Medulla oblongata (tissue), 1 donor: ENCODE data around the gene TAF1A.

Experiments used
- DNase-seq: peaks from one replicate; pipeline ENCODE4 v3.0.0-alpha.2; 2015; ENCODE audit errors: extremely low spot score

Gene TAF1A

DNA sequence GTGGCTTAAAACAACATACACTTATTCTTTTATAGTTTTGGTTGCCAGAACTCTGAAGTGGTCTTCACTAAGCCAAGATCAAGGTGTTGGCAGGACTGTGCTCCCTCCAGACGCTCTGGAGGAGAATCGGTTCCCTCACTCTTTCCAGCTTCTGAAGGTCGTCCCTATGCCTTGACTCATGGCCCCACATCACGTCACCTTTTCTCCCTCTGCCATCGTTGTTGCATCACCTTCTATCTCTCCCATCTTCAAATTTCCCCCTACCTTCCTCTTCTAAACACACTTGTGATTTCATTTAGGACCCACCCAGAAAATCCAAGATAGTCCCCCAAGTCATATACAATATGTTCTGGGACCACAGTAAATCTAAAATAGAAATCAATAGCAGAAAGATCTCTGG is 54.3 kb downstream of the TAF1A start:
- DNase-seq: no peak

DNA sequence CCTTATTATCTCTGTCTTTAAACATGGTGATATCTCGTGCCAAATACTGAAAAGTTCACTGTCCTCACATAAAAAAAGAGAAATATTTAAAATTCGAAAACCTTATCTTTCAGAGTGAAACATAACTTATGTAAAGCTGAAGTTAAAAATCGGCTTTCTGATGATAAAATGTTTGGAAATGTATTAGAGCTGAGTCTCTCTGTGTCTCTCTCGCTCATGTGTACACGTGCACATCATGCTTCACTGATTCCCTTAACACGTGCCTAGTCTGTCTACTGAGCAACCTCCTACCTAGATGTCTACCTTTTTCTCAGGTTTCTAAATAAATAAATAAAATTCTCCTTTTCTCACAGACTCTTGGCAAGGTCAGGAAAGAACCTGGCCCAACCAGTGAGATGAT is 58.9 kb downstream of the TAF1A start:
- DNase-seq: no peak

DNA sequence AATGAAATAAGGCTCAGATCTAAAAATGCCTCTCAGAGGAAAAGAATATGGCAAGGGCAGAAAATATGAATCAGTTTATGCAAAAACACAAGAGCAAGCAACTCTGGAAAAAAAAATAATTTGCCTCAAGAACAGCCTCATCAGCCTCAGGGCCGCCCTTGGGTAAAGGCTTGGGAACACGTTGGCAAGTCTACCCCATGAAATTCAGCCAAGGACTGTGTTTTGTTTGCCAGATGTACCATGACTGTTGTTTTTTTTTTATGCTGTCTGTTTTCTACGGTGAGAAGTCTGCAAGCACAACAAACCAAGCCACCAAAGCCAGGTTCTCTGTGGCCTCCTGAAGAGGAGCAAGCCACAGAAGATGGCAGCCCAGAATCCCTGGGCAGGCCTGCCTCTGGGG is 59.8 kb downstream of the TAF1A start:
- no peak for DNase-seq

DNA sequence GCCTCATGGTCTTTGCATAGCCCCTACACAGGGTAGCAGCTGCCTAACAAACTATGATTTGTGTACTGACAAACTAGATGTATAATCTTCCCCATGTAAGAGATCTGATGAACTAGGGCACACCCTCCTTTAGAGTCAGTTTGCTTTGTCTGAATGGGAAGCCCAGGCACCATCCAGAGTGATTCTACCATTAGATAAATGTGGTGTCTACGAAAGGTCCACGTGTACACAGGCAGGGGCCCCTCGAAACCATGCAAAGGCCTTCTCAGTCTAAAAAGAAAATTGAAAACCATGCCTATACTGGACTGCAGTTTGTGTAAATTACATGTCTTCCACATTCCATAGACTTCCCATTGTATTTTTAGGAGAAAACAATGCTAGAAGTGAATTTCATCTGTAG is 60.6 kb downstream of the TAF1A start:
- no peak for DNase-seq

DNA sequence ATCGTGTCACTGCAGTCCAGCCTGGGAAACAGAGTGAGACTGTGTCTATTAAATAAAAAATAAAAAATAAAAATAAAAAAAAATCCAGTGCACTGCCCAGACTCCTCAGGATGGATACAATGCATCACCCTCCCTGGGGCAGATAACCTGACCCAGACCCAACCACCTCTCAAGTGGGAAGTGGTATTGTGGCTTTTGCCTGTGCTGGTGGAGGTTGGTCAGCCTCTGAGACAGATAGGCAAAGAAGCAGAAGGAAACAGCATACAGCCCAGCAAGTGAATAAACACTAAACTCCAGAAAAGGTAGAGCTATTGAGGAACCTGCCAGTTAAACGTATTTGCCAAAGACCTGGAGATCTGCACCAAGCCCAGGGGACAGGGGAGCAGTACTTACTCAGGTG is 63.8 kb downstream of the TAF1A start:
- no peak for DNase-seq

DNA sequence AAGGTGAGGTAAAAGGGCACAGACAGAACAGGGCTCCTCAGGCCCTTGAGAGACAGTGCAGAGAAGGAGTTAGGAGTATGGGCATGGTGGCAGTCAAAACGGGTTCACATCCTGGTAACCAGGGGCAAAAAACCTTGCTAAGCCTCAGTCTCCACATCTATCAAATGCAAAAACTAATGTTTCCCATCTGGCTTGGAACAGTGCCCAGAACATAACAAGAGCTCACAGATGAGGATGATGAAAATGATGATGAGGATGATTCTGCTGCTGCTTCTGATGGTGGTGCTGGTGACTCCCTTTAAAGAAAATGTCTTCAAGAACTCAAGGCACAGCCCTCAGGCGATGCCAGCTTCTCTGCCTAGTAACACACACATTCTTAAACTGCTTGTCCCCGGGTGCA is 65.9 kb downstream of the TAF1A start:
- no peak for DNase-seq

DNA sequence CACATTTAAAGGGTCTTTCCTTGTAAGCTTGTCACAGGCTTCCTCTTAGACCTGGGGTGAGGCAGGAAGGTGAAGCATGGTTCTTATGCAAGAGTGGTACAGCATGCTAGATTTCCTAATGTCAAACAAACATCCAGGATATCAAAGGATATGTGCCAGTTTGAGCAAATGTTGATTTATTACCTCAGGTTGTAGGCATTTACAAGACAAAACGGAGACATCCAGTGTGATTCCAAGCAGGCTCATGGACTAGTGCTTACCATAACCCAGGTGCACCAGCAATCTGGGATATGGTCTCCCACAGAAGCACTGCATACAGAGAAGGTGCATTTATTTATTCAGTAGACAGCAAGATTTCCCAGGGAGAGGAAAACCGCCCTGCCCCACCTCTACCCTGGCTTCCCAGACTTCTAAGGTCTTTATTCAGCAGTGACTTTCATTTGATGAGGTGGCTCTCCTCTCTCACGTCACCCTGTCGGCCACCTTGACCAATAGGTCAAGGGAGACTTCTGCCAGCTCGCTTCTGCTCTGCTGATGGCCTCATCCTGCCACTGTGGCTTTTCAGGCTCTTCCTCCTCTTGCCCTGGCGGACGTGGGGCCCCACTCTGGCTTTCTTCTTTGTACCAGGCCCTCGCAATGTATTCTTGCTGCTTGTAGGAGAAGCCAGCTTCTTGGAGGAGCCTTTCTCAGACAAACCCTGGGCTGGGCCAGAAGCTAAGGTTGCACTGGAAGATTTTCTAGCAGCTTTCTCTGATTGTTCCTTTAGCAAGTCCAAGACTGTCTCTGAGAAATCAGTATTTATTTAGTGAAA is 67.4 kb downstream of the TAF1A start:
- no peak for DNase-seq

DNA sequence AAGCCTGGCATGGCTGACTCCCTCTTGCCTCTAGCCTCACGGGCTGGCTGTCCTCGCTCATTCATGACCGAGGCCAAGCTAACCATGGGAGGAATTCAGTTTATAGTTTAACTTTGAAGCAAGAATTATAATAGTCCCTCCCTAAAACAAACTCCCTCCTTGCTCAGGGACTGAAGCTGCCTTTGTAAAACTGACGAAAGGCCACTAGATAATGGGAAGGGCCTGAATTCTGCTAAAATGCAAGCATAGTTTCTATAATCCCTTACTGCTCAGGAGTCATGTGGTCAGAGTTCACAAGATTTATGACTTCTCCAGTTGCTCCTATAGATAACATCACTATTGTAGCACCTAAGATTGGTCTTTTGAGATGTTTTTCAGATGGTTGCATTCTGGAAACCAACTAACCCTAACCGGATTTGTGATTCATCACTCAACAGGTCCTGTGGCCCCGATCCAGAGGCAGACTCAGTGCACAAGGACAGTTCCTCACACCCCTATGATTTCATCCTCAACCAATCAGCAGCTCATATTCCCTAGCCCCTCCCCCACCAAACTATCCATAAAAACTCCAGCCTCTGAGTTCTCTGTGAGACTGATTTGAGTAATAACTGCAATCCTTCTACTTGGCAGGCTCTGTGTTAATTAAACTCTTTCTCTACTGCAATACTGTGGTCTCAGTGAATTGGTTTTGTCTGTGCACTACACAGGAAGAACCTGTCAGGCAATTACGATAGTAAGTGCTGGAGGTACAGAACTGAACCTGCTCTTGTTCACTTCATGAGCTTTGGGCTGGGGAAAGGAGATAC is 68.2 kb downstream of the TAF1A start:
- DNase-seq: no peak
